Left renal pelvis (tissue), 4 donors: ENCODE results near the gene EGF. TPM values are rescaled to one million over a fixed set of nuclear protein-coding genes. Genes with fewer than 3 reads are reported as not detected.
"Not testable (repeated sequence)": the region's sequence is repeated elsewhere in the genome, so short reads cannot be mapped to it uniquely, and the experiment has no call there.

Source experiments
- DNase-seq, 4 donors: peaks; one replicate each; pipeline ENCODE4 v3.0.0-alpha.2; 2013; ENCODE audit warnings: low read depth in 4 of 4, low spot score in 3 of 4
- polyA plus RNA-seq, 4 donors: library from polyadenylated mRNA; unstranded; fragments of 120-200 nt; gene quantifications; one replicate each; pipeline ENCODE4 v1.2.1, GENCODE V29; 2013; ENCODE audit not compliant: insufficient read length in 4 of 4

The EGF gene
- polyA plus RNA-seq, 4 donors: 0.42 to 3.8 (median 3.8) TPM

DNA sequence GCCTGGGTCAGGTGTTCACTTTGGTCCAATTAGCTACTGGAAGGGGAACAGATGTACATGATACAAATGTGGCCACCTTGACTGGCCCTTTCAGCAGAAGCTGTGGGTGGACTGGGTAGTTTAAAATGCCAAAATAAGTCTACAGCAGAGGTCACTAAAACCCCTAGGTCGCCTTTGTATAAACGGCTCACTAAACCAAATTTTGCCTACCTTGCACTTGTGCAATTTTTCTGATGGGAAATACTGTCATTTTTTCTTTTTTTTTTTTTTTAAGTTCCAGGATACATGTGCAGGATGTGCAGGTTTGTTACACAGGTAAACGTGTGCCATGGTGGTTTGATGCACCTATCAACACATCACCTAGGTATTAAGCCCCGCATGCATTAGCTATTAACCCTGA, 109.8 kb downstream of the EGF start:
- no peak for DNase-seq

DNA sequence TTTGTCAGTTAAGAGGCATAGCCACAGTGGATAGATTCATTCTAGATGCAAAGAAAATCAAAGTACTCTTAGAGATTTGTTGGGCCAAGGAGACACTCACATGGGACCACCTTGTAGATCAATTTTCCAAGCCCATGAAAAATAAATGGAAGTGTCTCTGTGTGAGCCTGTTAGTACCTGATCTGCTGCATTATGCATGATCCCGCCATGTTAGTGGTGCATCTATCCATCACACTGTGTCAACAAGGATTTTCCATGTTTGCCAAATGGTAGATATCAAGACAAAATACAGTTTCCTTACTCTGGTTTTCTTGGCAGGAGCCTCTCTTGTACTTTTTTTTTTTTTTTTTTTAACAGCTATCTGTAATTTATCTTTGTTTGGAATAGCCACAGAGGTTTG, 112.4 kb downstream of the EGF start:
- DNase-seq: no peak

DNA sequence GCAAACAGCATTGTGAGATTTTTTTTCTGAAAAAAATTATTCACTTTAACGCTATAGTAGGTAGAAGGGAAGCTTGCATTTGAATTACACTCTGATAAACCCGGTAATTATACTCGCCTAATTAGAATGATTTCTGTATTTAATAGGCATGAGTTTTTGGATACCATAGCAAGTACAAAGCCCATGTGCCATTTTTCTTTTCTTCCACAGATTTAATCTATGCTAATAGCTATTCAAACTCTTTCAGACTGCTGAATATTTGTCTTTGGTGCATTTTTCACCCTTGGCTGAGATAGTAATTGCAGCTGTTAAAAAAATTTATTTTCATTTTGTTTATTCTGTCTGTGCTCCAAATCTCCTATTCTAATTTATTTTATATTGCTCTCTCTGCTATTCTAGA, 113.0 kb downstream of the EGF start:
- no peak for DNase-seq

DNA sequence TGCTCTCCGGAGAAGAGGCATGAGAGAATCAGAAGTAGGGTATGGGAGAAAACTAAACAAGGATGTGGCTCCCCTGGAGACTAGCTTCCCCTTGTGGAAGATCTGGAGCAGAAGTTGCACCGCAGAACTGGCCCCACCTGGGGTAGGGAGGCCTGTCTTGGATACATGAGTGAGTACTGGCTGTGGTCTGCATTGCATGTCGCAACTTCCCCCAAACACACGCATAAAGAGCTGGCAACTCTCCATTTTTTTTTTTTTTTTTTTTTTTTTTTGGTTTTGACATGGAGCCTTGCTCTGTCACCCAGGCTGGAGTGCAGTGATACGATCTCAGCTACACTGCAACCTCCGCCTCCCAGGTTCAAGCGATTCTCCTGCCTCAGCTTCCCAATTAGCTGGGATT, 119.9 kb downstream of the EGF start:
- no peak for DNase-seq

DNA sequence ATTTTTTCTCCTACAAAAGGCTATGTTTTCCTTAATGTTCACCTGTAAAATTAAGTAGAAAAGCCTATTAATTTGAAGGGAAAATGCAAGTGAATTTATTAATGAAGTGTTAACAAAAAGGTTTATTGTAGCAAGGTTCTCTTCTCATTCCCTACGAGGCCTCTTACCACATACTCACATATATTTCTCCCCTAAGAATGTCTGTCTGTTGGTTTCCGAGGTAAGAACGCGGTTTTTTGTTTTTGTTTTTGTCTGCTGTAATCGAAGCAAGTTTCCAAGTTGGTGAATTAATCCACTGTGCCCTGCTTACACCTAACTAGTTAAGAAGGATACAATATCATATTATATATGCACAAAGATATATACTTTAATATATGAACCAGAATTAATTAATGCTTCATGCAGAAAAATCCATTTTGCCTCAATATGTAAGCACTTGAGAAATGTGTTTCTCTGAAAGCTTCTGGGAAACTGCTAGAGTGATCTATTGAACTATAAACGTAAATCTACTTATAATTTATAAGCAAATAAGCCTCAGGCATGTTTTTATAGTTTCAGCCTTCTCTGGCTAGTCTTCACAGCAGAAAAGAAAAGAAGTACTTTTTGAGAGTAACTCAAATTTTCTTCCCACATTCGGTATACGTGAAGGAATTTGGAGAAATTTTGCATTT, 120.8 kb downstream of the EGF start:
- DNase-seq: no peak

DNA sequence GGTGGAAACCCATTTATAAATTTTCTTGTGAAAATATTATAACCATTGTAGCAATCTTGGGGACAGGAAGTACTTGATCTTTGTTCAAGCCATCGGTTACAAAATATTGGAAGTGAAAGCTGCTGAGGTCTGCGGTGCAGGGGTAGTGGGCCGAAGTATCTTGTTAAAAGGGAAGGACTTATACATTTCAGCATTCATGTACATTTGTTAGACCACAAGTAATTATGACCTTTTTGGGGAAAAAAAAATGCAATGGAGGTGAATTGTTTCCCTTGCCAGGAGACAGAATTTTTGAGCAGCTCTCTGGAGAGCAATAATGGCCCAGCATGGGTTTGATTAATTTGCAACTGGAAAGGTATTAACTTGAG, 121.3 kb downstream of the EGF start:
- no peak for DNase-seq

DNA sequence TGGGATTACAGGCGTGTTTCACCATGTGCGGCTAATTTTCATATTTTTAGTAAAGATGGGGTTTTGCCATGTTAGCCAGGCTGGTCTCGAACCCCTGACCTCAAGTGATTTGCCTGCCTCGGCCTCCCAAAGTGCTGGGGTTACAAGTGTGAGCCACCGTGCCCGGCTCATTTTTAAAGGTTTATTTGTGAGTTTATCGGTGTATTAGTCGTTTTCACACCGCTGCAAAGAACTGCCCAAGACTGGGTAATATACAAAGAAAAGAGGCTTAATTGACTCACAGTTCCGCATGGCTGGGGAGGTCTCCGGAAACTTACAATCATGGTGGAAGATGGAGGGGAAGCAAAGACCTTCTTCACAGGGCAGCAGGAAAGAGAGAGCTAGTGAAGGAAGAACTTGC, 126.5 kb downstream of the EGF start:
- not testable (repeated sequence) for DNase-seq

DNA sequence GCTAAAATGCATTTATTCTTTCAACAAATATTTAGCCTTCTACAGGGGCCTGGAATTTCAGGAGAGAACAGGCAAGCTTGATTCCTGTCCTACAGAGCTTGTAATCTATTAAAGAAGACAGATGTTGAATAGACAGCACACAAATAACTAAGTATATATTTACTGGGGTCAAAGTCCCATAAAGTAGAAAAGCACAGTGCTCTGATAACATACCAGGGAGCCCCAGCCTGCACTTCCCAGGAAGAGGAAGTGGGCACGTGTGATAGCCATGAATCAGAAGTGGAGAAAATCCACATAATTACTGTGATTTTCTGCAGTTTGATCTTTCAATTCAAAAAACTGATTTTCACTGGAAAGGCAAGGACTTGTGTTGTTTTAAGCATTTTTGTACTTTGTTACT, 129.1 kb downstream of the EGF start:
- DNase-seq: no peak

DNA sequence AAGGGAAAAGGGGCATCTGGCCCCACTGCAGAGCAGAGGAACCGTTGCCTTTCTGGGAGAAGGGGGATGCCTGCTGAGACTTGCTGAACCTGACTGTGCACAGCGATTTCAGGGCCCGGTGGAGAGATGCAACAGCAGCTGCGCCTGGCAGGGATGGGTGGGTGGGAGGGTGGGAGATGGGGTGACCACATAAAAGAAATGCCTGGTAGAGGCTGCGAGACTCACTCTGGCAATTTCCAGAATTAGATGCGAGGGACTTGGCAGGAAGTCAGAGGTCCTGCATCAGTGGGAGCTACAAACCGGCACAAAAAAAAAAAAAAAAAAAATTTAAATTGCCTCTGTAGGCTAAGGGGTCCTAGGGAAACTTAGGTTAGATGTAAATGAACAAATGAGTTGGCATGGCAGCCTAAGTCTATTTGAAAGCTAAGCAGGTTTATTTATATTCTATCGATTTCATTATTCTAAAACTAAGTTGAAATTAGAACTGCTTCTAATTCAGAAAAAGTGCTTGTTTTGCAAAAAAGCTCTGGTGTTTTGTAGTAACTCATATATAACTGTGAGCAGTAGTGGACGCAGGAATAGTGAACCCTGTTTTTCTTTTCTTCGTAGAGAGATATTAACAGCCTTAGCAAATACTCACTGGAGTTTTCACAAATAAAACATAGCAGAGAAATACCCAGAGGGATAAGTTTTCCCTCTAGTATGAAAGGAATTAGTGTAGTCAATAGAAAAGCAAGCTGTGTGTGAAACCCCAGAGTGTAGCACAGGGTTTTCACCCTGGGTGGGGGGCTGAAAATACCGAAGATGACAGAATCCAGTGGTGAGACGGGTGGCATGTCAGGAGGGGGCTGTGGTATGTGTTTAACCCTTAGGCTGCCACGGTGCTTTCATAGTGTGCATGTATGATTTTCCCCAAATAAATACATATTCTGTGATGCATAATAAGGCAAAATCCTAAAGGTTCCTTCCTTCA, 130.1 kb downstream of the EGF start:
- no peak for DNase-seq

DNA sequence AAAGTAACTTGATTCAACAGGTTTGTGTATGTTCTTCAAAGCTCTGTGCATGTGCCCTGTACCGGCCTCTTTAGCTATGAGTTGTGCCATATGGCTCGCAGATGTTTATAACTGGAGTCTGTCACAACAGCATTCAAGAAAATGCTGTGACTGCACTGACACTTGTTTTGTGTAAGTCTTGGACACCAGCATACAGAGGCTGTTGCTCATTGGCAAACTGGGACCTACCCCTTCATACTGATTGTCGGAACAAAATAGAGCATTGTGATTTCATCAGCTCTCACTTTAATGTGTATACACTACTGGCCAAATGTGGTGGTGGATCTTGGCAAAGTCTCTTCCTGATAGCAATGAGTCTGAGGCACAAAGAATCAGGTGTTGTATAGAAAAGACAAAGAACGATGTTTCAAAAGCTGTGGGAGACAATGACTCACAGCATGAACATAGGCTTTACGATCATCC, 133.9 kb downstream of the EGF start:
- DNase-seq: no peak

DNA sequence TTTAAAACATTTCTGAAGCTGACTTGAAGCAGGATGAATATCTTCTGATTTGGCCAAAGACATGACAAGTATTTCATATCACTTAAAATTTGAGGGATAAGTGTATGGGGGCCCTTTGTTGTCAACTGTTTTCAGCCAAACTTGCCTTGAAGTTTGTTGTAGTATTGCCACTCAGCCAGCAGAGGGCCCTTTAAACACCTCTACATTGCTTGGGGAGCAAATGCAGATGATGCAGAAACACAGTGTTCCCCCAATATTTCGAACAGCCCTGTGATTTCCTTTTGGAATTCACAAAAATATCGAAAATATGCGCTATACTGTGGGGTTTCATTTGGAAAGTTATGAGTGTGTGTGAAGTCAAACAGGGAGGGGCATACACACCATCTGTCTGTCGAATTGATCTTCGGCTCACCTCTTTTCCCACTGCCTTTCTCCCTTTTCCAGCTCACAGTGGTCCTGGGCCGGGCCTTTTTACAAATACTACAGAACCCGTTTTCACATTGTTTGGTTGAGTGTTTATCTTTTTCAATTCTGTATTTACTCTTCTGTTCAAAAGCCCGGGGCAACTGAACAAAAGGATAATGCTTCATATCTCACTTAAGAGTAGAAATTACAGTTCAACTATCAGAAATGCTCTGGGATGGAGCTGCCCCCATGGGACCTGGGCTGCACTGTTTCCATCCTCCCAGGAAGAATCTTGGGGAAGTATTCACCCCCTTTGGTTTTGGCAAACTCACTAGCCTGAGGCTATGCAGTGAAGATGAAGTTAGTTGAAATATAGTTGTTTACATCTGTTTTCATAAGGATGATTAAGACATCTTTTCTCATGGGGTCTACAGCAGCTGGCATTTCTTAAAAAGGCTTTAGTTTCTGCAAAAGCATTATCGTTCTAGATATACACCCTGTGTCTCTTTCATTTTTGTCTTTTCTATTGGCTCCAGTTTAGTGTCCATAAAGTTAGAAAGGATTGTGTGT, 137.6 kb downstream of the EGF start:
- no peak for DNase-seq

DNA sequence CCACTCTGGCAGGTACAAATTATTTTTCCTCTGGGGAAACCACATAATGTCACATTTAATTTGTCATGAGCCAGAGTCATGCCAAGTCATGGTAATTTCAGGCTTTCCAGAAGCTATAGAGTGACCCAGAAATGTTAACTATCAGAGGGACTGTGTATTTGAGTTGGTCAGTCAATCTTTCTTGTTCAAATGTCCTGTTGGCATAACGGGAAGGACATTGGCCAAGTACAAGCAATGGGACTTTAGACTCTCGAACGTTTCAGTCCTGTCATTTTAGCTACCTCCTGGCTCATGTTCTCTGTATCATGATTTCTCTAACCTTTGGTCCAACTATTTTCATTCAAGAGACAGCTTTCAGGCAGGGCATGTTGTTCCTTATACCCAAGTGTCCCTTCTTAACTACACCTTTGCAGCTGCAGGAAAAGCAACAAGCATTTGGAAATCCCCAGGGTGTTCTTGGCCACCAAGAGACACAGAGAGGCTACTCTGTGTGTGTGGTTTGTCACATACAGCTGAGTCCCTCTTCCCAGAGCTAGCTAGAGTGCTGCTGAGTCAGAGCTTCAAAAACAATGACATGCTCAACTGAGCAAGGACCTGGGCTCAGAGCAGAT, 142.6 kb downstream of the EGF start:
- DNase-seq: no peak

DNA sequence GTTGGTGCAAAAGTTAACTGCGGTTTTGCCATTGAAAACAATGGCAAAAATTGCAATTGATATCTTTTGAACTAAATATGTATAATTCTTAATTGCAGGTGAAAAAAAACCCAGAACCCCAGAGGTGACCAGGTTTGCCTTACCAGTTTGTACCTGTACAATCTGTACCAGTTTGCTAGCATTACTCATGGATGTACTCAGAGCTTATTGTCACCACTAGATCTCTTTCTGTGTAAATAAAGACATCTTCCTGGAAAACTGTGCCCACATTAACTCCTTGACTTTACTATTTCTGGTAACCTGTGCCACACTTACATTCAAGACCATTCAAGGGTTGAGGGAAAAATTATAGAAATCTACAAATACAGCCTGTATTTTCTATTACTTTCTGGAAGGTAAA, 146.0 kb downstream of the EGF start:
- DNase-seq: no peak

DNA sequence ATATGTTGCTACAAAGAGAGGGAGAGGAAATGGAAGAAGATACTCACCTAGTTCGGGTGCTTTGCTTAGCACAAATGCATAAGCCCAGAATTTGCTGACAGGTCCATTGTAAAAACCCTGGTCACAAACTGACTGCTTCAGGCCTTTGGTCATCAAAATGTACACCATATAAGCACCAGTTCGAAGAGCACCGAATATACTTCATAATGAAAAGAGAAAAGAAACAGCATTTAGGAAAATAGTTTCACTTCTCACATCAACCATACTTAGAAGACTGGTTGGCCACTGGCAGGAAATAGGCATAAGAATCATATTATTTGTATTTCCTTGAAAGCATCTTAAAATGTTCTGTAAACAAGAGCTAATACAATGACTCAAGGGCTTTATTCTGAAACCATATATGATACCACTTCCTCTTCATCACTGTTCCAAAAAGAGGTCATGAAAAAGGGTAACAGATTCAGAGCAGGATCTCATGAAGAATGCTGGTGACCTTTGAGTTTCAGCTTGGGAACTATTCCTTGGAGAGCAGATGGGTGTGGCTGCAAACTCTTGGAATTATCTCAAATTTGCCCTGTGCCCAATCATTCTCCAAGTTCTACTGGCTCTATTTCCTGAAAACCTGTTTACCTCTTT, 147.0 kb downstream of the EGF start:
- DNase-seq: no peak

DNA sequence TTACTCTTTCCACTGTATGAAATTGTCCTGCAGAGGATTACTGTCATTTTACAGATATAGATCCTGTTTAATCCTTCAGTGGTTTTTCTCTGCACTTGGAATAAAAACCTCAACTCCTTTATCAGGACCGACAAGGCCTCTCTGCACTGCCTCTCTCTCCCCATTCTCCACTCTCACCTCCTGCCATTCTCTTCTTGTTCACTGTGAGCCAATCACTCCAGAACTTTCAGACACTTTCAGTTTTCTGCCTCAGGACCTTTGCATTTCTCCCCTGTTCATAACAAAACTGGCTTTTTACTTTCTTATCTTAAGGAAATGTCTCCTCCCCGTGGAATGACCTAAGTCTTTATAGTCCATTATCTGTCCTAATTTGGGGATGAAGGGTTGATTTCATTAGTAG, 148.4 kb downstream of the EGF start:
- DNase-seq: no peak

Other genes with a start within 250 kb of the EGF start
- gene CASP6, start 209.4 kb upstream of the EGF start, polyA plus RNA-seq: 10 to 100 TPM; 18.9 to 45.2 (median 39.5) TPM
- gene PLA2G12A, start 182.8 kb upstream of the EGF start, polyA plus RNA-seq: 10 to 100 TPM; 24.4 to 34.0 (median 32.1) TPM
- gene CFI, start 110.9 kb upstream of the EGF start, polyA plus RNA-seq: 10 to 100 TPM; 71.2 to 87.0 (median 80.1) TPM
- gene GAR1, start 97.1 kb upstream of the EGF start, polyA plus RNA-seq: 10 to 100 TPM; 32.7 to 46.4 (median 42.9) TPM
- under 1 TPM; 0.18 to 0.69 (median 0.45) TPM for gene RRH, start 84.9 kb upstream of the EGF start, polyA plus RNA-seq
- gene LRIT3, start 64.8 kb upstream of the EGF start, polyA plus RNA-seq: under 1 TPM; 0.05 to 0.79 (median 0.57) TPM